ENCODE results near the gene DLG1.

DLG1 gene

DNA sequence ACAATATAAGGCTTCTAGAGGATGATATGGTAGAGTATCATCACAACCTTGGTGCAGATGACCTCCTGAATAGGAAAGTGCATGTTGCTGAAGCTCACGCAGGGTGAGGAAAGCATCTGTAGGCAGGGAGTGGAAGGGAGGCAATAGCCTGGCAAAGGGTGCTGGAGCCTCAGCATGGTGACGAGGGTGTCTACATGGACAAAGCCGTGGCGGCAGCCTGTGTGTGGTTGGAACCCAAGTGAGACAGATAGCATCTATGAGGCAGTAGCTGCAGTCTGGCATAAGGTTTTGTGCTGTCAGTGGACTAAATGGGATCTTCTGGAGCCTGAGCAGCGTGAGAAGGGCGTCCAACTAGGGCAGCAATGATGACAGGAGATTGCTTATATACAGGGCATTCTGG lies 132.5 kb downstream of the DLG1 start:
- DNase-seq, result no peak

GRCh38 chr3:197155046-197155445 lies 143.4 kb downstream of the DLG1 start:
- no peak for DNase-seq

DNA sequence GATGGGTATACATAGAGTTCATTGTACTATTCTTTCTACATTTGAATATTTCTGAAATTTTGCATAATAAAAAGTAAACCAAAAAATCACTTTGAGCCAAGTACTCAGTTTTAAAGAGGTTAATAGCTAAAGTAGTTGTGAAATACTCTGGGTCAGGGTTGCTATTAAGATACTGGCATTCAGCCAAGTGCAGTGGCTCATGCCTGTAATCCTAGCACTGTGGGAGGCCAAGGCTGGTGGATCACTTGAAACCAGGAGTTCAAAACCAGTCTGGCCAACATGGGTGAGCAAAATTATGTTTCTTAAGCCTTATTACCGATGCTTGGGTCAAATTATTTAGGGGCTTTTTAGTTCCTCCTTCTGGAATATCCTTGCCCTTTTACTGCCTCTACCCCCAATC lies 146.8 kb downstream of the DLG1 start:
- no peak for DNase-seq

DNA sequence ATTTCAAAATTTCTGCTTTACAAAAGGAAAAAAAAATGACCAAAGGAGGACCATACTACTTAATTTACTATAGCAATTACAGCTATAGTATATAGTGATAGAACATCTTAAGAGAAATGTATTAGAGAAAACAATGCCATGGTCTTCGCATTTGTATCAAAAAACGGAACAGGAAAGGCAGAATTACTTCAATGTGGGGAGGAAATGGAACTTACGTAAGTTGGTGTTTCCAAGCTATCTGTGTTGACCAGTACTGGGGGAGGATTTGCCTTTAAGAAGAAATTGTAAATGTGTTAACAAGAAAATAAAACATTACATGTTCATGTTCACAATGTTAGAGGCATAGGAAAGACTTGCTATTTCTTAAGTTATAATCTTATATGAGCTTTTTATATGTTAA lies 148.9 kb downstream of the DLG1 start:
- DNase-seq, result no peak

- no peak for DNase-seq
Observed at GRCh38 chr3:197144188-197144587, 154.2 kb downstream of the DLG1 start.

DNA sequence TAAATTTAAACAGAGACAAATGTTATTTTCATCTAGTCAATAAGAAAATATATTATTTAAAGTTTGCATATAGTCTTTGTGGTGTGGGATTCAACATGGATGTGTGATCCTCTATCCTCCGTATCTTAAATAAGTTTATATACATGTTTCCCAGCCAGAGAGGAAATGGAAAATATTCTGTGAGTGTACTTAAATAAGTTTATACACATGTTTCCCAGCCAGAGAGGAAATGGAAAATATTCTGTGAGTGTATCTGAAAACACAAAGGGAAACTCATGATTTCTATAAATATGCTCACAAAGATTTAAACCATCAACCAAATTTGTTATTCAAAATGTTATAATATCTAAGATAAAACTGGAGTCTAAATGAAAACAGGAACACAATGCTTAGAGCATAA lies 158.8 kb downstream of the DLG1 start:
- no peak for DNase-seq

- no peak for DNase-seq
Observed at GRCh38 chr3:197137751-197138150, 160.7 kb downstream of the DLG1 start.

DNA sequence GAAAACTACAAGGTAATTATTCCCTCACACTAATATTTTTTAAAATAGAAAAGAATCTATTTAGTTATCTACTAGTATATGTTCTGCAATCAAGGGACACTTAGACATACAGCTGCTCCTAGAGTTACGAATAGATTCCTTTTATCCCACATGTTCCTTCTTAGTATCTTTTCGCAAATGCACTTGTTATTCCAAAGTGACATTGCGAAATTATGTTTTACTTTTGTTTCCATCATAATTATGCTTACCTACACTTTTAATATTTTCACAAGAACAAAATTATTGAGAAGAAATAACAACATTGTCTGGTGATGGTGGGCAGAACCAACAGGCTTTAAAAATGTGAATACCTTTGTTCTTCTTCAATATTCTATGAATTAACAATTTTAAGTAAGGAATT lies 161.7 kb downstream of the DLG1 start:
- DNase-seq, result no peak

DNA sequence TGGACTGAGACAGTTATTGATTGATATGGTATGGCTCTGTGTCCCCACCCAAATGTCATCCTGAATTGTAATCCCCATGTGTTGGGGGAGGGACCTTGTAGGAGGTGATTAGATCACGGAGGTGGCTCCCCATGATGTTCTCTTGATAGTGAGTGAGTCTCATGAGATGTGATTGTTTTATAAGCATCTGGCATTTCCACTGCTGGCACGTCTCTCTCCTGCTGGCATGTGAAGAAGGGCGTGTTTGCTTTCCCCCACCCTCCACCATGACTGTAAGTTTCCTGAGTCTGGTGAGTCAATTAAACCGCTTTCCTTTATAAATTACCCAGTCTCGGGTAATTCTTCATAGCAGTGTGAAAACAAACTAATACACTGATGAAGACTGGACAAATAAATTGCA lies 163.2 kb downstream of the DLG1 start:
- DNase-seq, result no peak

GRCh38 chr3:197132916-197133530 lies 165.4 kb downstream of the DLG1 start:
- DNase-seq, result no peak

DNA sequence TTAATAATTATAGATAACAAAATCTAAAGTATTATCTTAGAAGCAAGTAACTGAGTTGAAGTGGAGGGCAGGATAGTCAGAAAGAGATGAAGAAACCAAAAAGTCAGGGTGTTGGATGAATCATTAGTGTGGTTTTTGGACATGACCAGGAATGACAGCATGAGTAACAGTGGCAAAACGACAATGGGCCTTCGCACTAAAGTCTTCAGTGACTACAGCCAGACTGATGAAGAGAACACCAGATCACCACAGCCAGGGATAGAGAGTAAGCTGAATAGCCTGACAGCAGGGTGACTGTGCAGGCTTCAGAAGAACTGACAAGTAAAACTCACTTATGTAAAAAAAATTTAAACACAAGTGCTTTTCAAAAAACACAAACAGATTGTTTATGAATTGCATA lies 172.8 kb downstream of the DLG1 start:
- no peak for DNase-seq

GRCh38 chr3:197124713-197125112 lies 173.7 kb downstream of the DLG1 start:
- no peak for DNase-seq

DNA sequence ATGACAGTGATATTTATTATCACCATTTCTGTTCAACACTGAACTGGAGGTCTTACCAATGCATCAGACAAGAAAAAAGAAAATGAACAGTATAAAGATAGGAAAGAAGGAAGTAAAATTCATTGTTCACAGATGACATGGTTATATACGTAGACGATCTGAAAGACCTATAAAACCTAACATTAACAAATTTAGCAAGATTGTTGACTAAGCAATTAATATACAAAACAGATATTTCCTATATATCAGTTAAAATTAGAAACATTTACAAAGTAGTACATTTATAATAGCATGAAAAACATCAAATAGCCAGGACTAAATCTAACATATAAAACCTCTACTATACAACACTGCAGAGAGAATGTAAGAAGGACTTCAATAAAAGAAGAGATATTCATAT lies 176.0 kb downstream of the DLG1 start:
- DNase-seq, result no peak

- DNase-seq, result no peak
Observed at GRCh38 chr3:197117114-197117513, 181.3 kb downstream of the DLG1 start.

- no peak for DNase-seq
Observed at GRCh38 chr3:197114007-197114406, 184.4 kb downstream of the DLG1 start.

GRCh38 chr3:197111685-197112084 lies 186.7 kb downstream of the DLG1 start:
- DNase-seq, result no peak

DNA sequence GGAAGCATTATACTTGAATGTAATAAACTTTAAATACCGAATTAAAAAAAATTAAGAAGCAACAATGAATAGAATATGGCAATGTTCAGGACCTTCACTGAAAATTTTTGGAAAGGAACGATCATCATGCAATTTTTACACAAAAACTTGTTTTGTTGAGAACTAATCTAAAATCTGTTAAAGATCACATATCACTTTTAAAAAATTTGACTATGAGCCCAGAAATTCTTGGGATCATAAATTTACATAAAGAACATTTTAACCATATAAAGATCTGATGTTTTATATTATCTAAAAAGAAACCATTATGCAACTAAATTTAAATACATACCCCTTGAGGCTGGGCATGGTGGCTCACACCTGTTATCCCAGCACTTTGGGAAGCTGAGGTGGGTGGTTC lies 192.6 kb downstream of the DLG1 start:
- no peak for DNase-seq

DNA sequence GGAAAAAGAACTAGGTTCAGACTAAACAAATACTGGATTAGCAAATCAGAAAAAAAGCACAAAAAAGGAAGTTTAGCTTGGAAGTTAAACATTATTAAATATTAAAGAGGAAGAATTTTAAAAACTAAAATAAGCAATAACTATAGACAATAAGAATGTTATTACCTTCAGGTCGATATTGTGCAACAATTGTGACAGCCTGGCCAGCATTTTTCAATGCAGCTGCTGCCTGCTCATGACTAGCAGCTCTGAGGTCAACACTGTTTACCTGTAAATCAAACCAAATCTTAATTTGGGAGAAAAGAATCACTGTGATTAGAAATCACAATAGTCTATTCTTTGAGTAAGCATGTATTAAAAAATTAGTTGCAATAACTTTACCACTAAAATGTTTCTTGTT lies 193.7 kb downstream of the DLG1 start:
- no peak for DNase-seq

DNA sequence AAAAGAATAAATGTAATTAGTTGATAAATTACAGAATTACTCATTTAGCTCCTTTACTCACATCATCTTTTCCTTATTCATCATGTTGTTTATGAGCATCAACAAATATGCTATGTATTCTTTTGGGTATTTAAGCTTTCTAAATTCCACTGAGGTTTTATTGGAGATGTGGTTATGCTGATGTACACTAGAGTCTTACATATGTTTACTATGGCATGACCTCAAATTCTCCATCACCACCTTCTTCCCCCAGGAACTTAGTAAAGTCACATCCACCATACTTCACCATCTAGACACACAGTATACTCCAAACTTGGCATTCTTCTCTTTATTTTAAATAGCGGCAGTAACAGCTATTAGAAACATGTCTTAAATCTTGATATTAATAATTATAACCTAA lies 194.6 kb downstream of the DLG1 start:
- no peak for DNase-seq

DNA sequence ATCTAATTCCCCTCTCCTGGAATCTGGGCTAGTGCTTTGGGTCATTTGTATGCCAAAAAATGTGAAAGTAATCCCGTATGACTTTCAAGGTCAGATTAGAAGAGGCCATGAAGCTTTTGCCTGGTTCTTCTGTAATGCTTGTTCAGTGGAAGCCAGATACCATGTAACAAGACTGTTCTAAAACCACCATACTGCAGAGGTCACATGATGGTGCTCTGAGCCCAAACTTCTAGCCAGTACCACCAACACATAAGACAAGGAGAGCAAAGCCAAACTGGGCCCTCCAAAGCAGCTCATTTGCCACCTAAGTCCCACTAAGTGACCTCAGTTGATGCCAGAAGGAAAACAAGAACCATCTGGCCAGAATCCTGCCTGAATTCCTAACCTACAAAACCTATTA lies 204.5 kb downstream of the DLG1 start:
- DNase-seq, result no peak

DNA sequence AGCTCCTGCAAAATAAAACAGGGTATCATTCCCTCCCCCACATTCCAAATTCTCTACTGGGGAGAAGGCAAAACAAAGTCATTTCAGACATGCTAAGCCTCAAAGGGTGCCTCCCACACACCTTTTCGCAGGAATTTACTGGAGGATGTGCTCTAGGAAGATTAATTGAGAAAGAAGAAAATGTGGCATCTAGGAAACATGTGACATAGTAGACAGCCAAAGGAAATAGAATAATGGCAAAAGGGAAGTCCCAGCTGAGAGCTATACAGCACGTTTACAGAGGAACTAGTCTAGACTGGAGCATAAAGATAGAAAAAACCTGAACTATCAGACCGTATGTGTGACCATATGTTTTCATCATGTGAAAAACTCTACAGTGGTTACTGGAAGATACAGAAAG lies 210.0 kb downstream of the DLG1 start:
- no peak for DNase-seq

DNA sequence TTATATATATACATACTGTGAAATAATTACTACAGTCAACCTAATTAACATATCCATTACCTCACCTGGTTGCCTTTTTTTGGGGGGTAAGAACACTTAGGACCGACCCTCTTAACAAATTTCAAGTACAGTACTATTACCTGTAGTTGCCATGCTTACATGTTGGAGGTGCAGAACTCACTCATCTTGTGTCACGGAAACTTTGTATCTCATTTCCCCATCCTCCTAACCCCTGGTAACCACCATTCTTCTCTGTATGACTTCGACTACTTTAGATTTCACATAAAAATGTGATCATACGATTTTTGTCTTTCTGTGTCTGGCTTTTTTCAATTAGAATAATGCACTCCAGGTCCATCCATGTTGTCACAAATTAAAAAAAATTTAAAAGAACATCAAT lies 213.3 kb downstream of the DLG1 start:
- DNase-seq, result no peak

DNA sequence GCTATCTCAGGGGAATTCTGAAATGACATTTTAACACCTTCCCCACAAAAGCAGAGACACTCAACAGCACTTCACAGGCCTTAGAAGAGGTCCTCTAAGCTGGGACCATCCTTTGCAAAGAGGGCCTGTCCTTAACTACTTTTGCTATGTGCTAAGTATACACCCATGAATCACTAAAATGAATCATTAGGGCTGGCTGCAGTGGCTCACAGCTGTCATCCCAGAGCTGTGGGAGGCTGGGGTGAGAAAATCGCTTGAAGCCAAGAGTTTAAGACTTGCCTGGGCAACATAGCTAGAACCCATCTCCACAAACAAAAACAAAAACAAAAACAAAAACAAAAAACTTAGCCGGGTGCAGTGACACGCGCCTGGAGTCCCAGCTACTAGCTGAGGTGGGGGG lies 214.9 kb downstream of the DLG1 start:
- no peak for DNase-seq

DNA sequence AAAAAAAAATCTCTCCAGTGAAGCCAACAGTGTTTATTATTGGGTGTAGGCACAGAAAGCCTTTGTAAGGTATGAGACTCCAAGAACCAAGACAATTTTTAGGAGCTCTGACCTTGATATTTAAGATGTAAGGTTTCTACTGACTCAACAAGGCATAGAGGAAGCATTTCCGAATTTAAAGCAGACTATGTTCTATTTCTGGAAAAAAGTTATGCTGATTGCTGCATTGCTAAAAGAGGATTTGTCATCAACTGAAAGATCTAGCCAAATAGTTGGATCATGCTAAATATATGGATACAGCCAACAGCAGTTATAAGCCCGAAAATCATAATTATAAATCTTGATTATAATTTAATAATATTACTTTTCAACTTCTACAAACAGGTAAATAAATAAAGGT lies 215.5 kb downstream of the DLG1 start:
- DNase-seq, result no peak

- DNase-seq, result no peak
Observed at GRCh38 chr3:197080344-197080743, 218.1 kb downstream of the DLG1 start.

GRCh38 chr3:197076415-197076814 lies 222.0 kb downstream of the DLG1 start:
- no peak for DNase-seq
